B cell (primary cell): ENCODE data around the gene DNM1L.

ENCODE experiments used
- EZH2 ChIP-seq: IDR thresholded peaks from 2 replicates; pipeline ENCODE4 v1.6.1; 2012; ENCODE audit warnings: borderline replicate concordance, low read depth, mild to moderate bottlenecking, moderate library complexity, low read length; ENCODE audit not compliant: insufficient read depth, poor library complexity, severe bottlenecking
- TF ChIP-seq, protein P1 (sequence below): fragments of 200-600 bp; IDR thresholded peaks from one replicate; pipeline ENCODE4 v1.8.0; 2022; ENCODE audit warnings: antibody characterized with exemption, mild to moderate bottlenecking

DNA sequence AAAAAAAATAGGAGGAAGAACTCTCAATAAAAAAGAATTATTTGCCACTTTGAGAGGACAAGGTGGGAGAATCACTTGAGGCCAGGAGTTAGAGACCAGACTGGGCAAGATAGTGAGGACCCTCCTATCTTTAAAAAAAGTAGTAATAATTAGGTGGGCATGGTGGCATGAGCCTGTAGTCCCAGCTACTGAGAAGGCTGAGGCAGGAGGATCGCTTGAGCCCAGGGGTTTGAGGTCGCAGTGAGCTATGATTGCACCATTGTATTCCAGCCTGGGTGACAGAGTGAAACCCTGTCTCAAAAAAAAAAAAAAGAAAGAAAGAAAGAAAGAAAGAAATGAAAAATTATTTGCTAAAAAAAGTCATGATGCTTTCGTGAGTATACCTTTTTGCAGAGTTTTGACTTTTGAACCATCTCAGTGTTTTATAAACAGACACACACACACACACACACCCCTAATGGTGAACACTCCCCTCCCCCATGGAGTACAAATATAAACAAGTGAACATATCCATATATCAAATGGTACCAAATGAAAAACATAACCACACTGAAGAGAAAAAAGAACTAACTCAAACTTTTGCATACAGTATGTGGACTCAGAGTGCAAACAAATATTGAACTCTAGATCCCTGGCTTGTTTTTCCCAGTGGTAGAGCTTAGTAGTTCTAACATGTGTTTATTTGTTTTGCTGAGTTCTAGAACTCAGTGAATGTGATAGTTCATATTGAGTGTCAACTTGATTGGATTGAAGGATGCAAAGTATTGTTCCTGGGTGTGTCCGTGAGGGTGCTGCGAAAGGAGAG, 27.7 kb upstream of the DNM1L start:
- TF ChIP-seq, protein P1, sequence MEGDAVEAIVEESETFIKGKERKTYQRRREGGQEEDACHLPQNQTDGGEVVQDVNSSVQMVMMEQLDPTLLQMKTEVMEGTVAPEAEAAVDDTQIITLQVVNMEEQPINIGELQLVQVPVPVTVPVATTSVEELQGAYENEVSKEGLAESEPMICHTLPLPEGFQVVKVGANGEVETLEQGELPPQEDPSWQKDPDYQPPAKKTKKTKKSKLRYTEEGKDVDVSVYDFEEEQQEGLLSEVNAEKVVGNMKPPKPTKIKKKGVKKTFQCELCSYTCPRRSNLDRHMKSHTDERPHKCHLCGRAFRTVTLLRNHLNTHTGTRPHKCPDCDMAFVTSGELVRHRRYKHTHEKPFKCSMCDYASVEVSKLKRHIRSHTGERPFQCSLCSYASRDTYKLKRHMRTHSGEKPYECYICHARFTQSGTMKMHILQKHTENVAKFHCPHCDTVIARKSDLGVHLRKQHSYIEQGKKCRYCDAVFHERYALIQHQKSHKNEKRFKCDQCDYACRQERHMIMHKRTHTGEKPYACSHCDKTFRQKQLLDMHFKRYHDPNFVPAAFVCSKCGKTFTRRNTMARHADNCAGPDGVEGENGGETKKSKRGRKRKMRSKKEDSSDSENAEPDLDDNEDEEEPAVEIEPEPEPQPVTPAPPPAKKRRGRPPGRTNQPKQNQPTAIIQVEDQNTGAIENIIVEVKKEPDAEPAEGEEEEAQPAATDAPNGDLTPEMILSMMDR: no peak
- TF ChIP-seq EZH2: no peak
